Measurements from ENCODE around the gene PITHD1.
"Not testable (repeated sequence)": the region's sequence is repeated elsewhere in the genome, so short reads cannot be mapped to it uniquely, and the experiment has no call there.

Gene PITHD1

DNA sequence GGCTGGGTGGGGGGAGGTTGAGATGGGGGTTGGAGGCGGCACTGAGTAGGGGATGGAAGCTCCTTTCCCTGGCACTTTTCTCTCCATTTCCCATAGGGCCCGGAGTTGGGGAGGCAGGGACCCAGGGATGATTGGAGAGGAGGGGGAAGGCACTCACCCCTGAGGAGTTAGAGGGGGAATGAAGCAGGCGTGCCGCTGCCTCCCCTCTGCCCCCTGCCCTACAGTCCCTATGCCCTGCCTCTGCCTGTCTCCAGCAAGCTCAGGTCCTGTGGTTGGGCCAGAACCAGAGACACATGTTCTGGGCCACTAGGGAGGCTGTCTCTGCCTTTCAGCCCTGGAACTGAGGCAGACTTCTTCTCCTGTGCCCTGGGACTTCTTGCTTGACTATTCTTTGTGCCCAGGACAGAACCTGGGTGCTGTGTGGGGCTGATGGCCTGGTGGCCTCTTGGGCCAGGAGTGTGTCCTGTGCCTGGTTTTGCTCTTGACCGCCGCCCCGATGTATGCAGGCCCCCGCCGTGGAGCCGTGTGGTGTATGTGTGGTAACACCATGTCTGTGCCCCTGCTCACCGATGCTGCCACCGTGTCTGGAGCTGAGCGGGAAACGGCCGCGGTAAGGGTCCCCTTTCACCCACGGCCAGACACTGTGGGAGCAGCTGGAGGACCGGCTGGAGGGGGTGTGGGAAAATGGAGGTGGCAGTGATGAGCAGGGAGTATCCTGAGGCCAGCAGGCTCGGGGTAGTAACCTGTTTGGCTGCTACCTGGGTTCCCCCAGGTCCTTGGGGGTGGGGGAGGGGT lies 14.1 kb downstream of the PITHD1 start:
- Histone ChIP-seq H3K9me3 (ENCODE audit: insufficient read depth, low read length) (no peaks in the 10 kb centered on the region), H3K79me2 (ENCODE audit: low read length) (peaks cover 24% of the 10 kb centered on the region), H3K27ac (ENCODE audit: low read length) (no peak overlapping the region), H3K4me3 (ENCODE audit: low read length) (peak overlapping the region; percentile 99; the same call in 1 of the 2 replicates), H3K9ac (ENCODE audit: low read length) (peak overlapping the region; percentile 93; the same call in 1 of the 2 replicates), H3K4me2 (ENCODE audit: low read length) (peak overlapping the region; percentile 53), H2AFZ (ENCODE audit: low read depth, low read length) (no peak overlapping the region), H3K36me3 (replicated peaks; ENCODE audit: low read depth, low read length) (peaks cover 6% of the 10 kb centered on the region), H4K20me1 (ENCODE audit: insufficient read depth, low read length) (no peaks in the 10 kb centered on the region), H3K27me3 (ENCODE audit: low read depth, low read length) (no peaks in the 10 kb centered on the region), H3K4me1 (ENCODE audit: low read length) (peaks cover 8% of the 10 kb centered on the region)
- TF ChIP-seq, protein P1, sequence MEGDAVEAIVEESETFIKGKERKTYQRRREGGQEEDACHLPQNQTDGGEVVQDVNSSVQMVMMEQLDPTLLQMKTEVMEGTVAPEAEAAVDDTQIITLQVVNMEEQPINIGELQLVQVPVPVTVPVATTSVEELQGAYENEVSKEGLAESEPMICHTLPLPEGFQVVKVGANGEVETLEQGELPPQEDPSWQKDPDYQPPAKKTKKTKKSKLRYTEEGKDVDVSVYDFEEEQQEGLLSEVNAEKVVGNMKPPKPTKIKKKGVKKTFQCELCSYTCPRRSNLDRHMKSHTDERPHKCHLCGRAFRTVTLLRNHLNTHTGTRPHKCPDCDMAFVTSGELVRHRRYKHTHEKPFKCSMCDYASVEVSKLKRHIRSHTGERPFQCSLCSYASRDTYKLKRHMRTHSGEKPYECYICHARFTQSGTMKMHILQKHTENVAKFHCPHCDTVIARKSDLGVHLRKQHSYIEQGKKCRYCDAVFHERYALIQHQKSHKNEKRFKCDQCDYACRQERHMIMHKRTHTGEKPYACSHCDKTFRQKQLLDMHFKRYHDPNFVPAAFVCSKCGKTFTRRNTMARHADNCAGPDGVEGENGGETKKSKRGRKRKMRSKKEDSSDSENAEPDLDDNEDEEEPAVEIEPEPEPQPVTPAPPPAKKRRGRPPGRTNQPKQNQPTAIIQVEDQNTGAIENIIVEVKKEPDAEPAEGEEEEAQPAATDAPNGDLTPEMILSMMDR (IDR thresholded peaks at IDR 0.05; ENCODE audit: low read depth, low read length): no peak
- no peak for TF ChIP-seq EZH2phosphoT487 (IDR thresholded peaks at IDR 0.05; ENCODE audit: low read depth)

DNA sequence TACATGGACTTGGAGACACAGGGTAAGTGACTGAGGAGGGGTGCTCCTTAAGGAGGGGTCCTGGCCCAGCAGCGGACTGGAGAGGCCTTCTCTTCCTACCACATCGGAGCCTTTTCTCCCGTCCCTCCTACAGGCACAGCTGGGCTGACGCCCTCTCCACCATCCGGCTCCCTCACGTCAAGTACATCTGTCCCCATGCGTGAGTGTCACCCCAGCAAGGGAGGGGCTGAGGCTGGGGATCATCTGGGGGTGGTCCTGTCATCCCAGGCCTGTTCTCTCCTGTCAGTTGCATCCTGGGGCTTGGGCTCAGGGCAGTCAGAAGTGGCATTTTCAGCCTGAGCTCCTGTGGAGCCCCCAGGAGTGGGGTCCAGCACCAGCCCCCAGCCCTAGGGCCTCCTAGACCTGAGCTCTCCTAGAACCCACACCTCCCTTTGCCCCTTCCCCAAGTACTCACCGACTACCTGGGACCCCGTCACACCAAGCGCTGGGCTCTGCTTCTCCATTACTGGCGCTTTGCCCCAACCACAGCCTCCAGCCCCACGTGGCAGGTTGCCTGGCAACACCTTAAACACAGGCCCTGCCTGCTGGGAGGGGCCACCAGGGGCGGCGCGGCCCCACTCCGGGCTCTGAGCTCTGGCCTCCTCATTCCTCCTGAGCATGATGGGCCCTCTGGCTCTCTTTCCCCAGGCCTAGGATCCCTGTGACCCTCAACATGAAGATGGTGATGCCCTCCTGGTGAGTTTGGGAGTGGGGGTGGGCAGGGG lies 15.0 kb downstream of the PITHD1 start:
- Histone ChIP-seq H4K20me1 (ENCODE audit: insufficient read depth, low read length) (no peaks in the 10 kb centered on the region), H3K36me3 (replicated peaks; ENCODE audit: low read depth, low read length) (no peaks in the 10 kb centered on the region), H3K4me3 (ENCODE audit: low read length) (no peak overlapping the region), H3K27ac (ENCODE audit: low read length) (no peak overlapping the region), H2AFZ (ENCODE audit: low read depth, low read length) (no peak overlapping the region), H3K9me3 (ENCODE audit: insufficient read depth, low read length) (no peaks in the 10 kb centered on the region), H3K4me1 (ENCODE audit: low read length) (peaks cover 8% of the 10 kb centered on the region), H3K27me3 (ENCODE audit: low read depth, low read length) (no peaks in the 10 kb centered on the region), H3K79me2 (ENCODE audit: low read length) (peaks cover 24% of the 10 kb centered on the region), H3K9ac (ENCODE audit: low read length) (no peak overlapping the region), H3K4me2 (ENCODE audit: low read length) (no peak overlapping the region)
- no peak for TF ChIP-seq EZH2phosphoT487 (IDR thresholded peaks at IDR 0.05; ENCODE audit: low read depth)
- TF ChIP-seq, protein P1 (IDR thresholded peaks at IDR 0.05; ENCODE audit: low read depth, low read length): no peak

DNA sequence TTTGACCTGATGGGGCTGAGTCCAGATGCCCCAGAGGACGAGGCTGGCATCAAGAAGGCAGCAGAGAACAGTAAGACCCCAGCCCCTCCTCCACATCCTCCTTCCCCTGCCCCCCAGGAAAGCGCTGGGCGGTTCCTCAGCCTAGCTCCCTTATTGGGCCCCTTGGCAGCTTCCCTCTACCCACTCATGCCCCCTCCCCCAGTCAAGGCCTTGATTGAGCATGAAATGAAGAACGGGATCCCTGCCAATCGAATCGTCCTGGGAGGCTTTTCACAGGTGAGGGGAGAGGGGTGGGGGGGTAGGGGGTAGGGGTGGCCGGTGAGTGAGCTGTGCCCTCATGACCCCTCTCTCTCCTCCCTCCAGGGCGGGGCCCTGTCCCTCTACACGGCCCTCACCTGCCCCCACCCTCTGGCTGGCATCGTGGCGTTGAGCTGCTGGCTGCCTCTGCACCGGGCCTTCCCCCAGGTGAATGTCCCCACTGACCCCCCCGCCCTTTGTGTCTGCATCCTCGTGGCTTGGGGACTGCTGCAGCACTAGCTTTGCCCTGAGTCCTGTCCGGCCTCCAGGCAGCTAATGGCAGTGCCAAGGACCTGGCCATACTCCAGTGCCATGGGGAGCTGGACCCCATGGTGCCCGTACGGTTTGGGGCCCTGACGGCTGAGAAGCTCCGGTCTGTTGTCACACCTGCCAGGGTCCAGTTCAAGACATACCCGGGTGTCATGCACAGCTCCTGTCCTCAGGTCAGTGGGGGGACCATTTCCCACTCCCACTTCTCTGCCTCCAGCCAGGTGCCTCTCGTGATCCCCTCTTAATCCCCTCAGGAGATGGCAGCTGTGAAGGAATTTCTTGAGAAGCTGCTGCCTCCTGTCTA lies 15.9 kb downstream of the PITHD1 start:
- H3K27ac ChIP-seq (ENCODE audit: low read length): no peak overlapping the region
- TF ChIP-seq EZH2phosphoT487 (IDR thresholded peaks at IDR 0.05; ENCODE audit: low read depth): no peak
- TF ChIP-seq, protein P1 (IDR thresholded peaks at IDR 0.05; ENCODE audit: low read depth, low read length): no peak
- no peaks in the 10 kb centered on the region for H3K9me3 ChIP-seq (ENCODE audit: insufficient read depth, low read length)
- H3K9ac ChIP-seq (ENCODE audit: low read length): no peak overlapping the region
- no peak overlapping the region for H3K4me2 ChIP-seq (ENCODE audit: low read length)
- H3K27me3 ChIP-seq (ENCODE audit: low read depth, low read length): no peaks in the 10 kb centered on the region
- no peak overlapping the region for H3K4me3 ChIP-seq (ENCODE audit: low read length)
- H3K4me1 ChIP-seq (ENCODE audit: low read length): peaks cover 8% of the 10 kb centered on the region
- H3K79me2 ChIP-seq (ENCODE audit: low read length): peaks cover 24% of the 10 kb centered on the region
- no peaks in the 10 kb centered on the region for H4K20me1 ChIP-seq (ENCODE audit: insufficient read depth, low read length)
- H3K36me3 ChIP-seq (replicated peaks; ENCODE audit: low read depth, low read length): no peaks in the 10 kb centered on the region
- no peak overlapping the region for H2AFZ ChIP-seq (ENCODE audit: low read depth, low read length)

DNA sequence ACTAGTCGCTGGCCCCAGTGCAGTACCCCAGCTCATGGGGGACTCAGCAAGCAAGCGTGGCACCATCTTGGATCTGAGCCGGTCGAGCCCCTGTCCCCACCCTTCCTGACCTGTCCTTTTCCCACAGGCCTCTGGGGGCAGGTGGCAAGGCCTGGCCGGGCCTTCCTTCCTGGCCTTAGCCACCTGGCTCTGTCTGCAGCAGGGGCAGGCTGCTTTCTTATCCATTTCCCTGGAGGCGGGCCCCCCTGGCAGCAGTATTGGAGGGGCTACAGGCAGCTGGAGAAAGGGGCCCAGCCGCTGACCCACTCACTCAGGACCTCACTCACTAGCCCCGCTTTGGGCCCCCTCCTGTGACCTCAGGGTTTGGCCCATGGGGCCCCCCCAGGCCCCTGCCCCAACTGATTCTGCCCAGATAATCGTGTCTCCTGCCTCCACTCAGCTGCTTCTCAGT lies 16.5 kb downstream of the PITHD1 start:
- not testable (repeated sequence) for H4K20me1 ChIP-seq (ENCODE audit: insufficient read depth, low read length); H3K27ac ChIP-seq (ENCODE audit: low read length); H3K4me2 ChIP-seq (ENCODE audit: low read length); H2AFZ ChIP-seq (ENCODE audit: low read depth, low read length); H3K36me3 ChIP-seq (replicated peaks; ENCODE audit: low read depth, low read length); H3K9me3 ChIP-seq (ENCODE audit: insufficient read depth, low read length); H3K4me3 ChIP-seq (ENCODE audit: low read length); H3K27me3 ChIP-seq (ENCODE audit: low read depth, low read length); H3K9ac ChIP-seq (ENCODE audit: low read length)
- H3K79me2 ChIP-seq (ENCODE audit: low read length): peaks cover 27% of the 10 kb centered on the region
- H3K4me1 ChIP-seq (ENCODE audit: low read length): peaks cover 12% of the 10 kb centered on the region
